ENCODE measurements around the gene TEPSIN.

Gene TEPSIN

DNA sequence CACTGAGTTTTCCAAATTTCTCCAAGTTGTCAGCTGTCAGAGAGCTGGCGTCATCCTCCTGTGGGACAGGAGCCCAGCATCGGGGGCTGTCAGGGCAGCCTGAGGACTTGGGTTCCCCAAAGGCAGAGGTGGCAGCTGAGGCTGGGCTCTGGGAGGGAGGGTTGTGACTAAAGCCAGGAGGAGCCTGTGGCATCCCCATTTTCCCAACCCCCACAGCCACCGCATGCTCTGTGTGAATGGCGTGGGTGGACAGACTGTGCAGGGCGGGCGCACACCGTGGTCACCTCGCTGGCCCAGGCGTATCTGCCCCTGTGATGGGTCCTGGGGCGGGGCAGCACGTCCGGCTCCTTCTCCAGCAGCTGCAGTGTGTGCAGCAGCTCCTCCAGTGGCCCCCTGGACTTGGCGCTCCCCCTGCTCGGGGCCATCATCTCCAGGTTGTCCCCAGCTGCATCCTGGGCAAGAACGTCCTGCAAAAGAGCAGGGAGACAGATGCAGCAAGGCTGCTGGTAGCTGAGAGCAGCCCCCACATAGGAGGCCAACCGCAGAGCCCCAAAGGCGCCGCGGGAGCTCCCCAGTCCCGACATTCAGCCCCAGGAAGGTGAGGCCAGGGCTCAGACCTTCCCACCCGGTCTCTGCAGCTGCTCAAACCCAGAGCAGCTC lies 40.9 kb downstream of the TEPSIN start:
- no peak for DNase-seq (ENCODE audit: low read depth)

DNA sequence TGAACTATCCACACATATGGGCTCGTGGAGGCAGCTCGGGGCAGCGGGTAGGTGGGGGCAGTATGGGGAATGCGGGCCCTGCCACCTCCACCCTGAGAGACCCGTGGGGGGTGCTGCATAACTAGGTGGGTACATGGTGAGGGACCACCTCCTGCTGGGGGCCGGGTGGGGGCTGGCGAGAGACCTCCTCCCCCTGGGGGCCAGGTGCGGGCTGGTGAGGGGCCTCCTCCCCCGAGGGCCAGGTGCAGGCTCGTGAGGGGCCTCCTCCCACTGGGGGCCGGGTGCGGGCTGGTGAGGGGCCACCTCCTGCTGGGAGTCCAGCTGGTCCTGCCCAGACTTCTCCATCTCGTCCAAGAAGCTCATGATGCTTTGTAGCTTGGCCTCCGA lies 41.5 kb downstream of the TEPSIN start:
- no peak for DNase-seq (ENCODE audit: low read depth)

GRCh38 chr17:81196505-81197408 lies 42.1 kb downstream of the TEPSIN start:
- no peak for DNase-seq (ENCODE audit: low read depth)

GRCh38 chr17:81195941-81196495 lies 42.8 kb downstream of the TEPSIN start:
- DNase-seq (ENCODE audit: low read depth), result no peak

- DNase-seq (ENCODE audit: low read depth), result no peak
Measured at GRCh38 chr17:81194941-81195901, 43.6 kb downstream of the TEPSIN start.

- DNase-seq (ENCODE audit: low read depth), result no peak
Measured at GRCh38 chr17:81194225-81194760, 44.6 kb downstream of the TEPSIN start.

DNA sequence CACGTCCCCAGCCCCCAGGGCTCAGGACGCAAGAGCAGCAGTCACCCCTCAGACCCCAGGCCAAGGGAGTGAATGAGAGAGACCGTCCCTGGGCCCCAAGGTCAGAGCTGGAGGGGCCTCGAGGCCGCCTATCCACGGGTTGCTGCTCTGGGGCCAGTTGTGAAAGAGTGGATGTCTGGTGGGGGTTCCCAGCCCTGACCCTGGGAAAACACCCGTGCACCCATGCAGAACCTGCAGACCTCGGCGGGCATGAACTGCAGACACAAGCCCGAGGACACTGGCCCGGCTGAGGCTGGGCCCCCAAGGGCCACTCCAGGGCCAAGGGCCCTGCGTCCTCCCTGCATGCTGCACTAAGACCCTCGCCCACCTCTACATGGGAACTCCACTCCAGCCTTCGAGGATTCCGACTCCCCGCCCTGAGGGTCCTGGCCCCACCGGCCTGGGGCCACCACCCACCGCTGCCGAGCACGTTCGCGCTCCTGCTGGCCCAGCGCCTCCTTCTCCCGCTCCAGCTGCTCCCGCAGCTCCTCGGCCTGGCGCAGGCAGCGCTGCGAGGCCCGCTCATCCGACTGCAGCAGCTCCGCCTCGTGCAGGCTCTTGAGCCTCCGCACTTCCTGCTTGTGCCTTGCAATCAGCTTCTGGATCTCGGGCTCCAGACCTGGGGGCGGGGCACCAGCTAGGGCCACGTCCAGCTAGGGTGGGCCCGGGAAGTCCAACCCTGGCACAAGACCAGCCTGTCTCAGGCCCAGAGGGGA lies 45.2 kb downstream of the TEPSIN start:
- no peak for DNase-seq (ENCODE audit: low read depth)

DNA sequence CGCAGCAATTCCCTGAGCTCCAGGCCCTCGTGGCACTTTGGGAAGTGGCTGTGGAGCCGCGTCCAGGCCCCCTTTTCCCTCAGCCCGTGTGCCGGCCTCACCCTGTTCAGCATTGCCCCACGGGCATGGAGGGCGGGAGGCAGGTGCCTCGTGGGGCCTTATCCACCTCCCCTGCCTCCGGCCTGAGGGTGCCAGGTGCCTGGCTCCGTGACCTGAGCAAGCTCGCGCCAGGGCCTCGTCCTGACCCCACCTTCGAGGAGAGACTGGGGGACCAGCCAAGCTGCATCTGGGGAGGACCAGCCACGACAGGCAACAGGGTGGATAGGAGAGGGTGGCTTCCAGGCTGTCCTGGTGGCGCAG lies 45.8 kb downstream of the TEPSIN start:
- DNase-seq (ENCODE audit: low read depth), result no peak

GRCh38 chr17:81192386-81193050 lies 46.3 kb downstream of the TEPSIN start:
- DNase-seq (ENCODE audit: low read depth), result no peak

DNA sequence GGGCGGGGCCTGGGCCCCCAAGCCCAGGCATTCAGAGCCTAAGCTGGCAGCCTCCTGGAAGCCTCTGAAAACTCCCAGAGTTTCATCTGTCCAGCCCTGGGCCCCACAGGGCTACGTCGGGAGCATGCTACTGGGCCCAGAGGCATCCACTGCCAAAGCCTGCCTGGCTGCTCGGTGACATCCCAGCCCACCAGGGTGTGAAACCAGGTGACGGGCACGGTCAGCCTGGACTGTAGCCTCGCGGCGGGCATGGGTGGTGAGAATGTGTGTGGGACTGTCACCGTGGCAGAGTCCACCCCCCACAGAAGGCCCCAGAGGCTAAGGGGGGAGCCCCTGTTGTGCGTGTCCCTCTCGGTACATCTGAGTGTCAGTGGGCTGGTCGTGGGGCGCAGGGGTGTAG lies 47.2 kb downstream of the TEPSIN start:
- no peak for DNase-seq (ENCODE audit: low read depth)

DNA sequence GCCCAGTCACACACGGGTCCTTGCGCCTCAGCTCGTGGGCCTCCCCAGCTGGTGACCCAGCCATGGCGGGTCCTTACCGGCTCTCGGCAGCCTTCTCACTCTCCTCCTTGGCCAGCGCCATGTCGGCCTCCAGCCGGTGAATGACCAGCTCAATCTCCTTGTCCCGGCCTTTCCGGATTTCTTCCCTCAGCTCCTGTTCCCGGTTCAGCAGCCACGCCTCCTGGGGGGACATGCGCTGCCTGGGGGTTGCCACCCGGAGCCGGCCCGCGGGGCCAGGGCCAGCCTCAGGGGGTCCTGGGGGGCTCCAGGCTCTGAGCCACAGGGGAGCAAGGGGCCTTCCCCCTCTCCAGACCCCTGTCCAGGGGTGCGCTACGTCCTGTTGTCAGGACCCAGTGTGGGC lies 47.7 kb downstream of the TEPSIN start:
- DNase-seq (ENCODE audit: low read depth), result no peak

- no peak for DNase-seq (ENCODE audit: low read depth)
Measured at GRCh38 chr17:81190591-81190990, 48.3 kb downstream of the TEPSIN start.

DNA sequence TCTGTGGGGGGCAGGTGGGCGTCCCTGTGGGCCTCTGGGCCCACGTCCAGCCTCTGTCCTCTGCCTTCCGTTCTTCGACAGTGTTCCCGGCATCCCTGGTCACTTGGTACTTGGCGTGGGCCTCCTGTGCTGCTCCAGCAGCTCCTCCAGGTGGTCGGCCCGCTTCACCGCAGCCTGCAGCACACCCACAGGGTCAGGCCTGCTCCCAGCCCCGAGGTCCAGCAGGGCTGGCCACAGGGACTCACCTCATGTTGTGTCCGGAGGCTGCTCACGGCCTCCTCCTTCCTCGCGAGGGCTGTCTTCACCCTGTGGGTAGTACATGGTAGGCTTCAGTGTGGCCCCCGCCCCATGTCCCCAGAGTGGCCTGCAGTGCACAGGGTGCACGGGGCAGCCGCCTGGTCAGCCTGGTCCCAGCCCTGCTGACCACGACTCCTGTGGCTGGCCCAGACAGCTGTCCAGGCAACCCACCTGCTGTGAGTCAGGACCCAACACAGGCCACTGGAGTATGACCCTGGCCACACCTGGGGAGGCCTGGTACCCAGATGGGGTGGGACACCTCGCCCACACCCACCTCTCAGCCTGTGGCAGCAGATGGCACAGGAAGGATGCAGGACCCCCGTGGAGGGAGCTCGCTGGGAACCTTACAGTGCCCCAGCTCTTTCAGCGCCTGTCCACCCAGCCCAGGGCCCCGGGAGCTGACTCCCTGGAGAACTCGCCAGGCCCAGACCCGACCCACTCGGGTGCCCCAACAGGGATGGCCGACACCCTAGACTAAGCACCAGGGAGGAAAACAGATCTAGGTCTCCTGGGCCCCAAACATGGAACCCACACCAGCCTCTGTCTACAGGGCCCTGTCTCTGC lies 49.0 kb downstream of the TEPSIN start:
- no peak for DNase-seq (ENCODE audit: low read depth)

DNA sequence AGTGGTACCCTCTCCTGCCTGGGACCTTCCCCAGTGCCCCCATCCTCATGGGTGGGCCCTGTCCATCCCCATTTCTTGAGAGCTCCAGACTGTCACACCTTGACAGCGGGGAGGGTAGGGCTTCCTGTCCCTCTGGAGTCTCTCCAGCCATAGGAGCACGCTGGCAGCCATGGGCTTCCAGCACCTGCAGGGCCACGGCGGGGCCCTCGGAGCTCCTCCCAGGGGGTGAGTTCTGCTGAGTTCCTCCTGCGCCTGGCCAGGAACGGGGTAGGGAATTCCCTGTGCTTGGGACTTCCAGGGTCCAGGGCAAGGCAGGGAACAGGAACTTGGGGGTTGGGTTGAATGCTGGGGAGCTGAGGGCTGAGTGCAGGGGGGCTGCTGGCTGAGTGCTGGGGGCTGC lies 49.8 kb downstream of the TEPSIN start:
- DNase-seq (ENCODE audit: low read depth), result no peak

DNA sequence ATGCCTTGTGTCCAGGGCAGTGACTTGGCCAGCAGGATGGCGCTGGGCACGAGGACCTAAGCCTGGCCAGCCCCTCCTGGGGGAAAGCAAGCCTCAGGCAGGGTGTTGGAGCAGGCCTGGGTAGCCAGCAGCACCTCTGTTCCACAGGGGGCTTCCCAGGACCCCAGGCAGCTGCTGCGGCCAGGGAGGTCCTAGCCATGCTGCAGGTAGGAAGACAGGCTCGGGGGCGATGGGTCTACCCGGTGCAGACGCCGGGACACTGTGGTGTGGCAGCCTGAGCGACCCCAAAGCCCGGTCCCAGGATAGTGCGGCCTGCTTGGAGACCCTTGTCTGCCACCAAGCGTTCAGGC lies 50.4 kb downstream of the TEPSIN start:
- DNase-seq (ENCODE audit: low read depth), result no peak

- no peak for DNase-seq (ENCODE audit: low read depth)
Measured at GRCh38 chr17:81187586-81188490, 51.0 kb downstream of the TEPSIN start.

- DNase-seq (ENCODE audit: low read depth), result no peak
Measured at GRCh38 chr17:81187120-81187519, 51.7 kb downstream of the TEPSIN start.

- DNase-seq (ENCODE audit: low read depth), result no peak
Measured at GRCh38 chr17:81186203-81186602, 52.7 kb downstream of the TEPSIN start.

- no peak for DNase-seq (ENCODE audit: low read depth)
Measured at GRCh38 chr17:81184555-81184954, 54.3 kb downstream of the TEPSIN start.
